DND-41 (cell line): ENCODE results near the gene CPT2.

Experiments used
- CTCF ChIP-seq: IDR thresholded peaks from 2 replicates; pipeline ENCODE4 v1.5.1; 2012; ENCODE audit warnings: borderline replicate concordance, low read length, moderate library complexity, mild to moderate bottlenecking; ENCODE audit not compliant: poor library complexity, severe bottlenecking; ENCODE audit errors: extremely low read depth
- EZH2 ChIP-seq: IDR thresholded peaks from 3 replicates; pipeline ENCODE4 v1.6.1; 2012; ENCODE audit warnings: borderline replicate concordance, low read depth, mild to moderate bottlenecking, moderate library complexity, low read length, inconsistent platforms; ENCODE audit not compliant: severe bottlenecking

DNA sequence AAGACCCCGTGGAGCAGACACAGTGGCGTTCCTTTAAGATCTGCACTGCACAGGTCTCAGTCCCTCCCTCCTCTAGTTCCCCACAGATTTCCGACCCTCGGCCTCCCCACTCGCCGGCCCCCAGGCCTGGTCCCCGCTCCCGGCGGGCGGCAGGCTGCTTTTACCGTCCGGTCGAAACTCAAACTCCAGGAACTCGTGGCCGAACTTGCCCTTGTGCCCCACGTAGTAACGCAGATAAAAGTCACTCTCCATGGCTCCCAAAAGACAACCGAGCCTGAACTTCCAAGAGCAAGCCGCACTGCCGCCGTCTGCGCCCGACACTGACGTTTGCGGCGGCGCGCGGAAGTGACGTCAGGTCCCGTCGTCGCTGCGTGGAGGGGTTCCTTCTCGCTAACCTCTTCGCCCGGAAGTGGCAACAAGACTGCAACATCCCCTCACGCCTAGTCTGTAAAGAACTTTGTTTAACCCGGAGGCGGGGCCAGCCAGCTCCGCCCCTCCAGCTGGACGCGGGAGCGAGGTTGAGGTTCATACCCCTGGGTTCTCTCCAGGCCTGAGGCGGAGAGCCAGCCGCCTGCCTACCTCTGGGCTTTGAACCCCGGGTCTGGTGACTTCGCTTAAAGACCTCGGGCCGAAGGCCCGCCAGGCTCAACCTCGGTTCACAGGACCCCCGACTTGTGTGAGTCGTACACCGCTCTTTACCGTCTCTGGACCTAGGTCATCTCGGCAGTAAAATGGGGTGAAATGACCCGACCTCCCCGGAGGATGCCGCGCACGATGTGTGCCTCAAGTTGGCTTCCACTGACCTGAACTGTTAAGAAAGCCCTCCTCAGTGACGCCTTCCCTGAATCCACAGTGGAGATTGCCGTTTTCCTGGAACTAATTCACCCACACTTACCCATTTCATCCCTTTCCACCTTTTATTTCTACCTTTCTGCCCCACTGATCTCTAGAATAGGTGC, 41.9 kb downstream of the CPT2 start, which contains the start of gene MAGOH:
- TF ChIP-seq CTCF (no peak), EZH2 (no peak)
